GM12878 (cell line): Measurements from ENCODE around the gene SKIDA1. TPM values are rescaled to one million over a fixed set of nuclear protein-coding genes. Genes with fewer than 3 reads are reported as not detected.
"Not testable (repeated sequence)": the region's sequence is repeated elsewhere in the genome, so short reads cannot be mapped to it uniquely, and the experiment has no call there.

Source experiments
- ATAC-seq: fragments of 200-7000 bp; cut with Tn5 transposase; 3 replicates; pipeline ENCODE4 v1.9.1; 2020; ENCODE audit warnings: mild to moderate bottlenecking, moderate library complexity
- BruUV-seq: library from RNA; stranded (reverse); fragments of 400-500 nt; replicated peaks from 2 replicates; lab custom pipeline; 2021; lab: Mats Ljungman, UMichigan
- CTCF ChIA-PET: fragments of 300-600 bp; sonication (Branson Sonifier 250); formaldehyde crosslinking; extraction: SDS; loops from one replicate; lab custom pipeline; 2021; ENCODE audit warnings: inconsistent platforms; lab: Yijun Ruan, JAX
- POLR2A ChIA-PET: fragments of 350-600 bp; formaldehyde crosslinking; extraction: SDS; loops from one replicate; lab custom pipeline; 2021; ENCODE audit warnings: inconsistent platforms; lab: Charles Lee
- RAD21 ChIA-PET: fragments of 300-600 bp; sonication (Branson Sonifier 250); formaldehyde crosslinking; loops from one replicate; lab custom pipeline; 2023; ENCODE audit warnings: antibody characterized with exemption; ENCODE audit not compliant: unreplicated experiment; lab: Charles Lee
- SMC1A ChIA-PET: fragments of 300-600 bp; sonication (Branson Sonifier 250); formaldehyde crosslinking; loops from one replicate; lab custom pipeline; 2023; ENCODE audit not compliant: unreplicated experiment, uncharacterized antibody; lab: Charles Lee
- DNase-seq: peaks from one replicate; pipeline ENCODE4 v3.0.0-alpha.2; 2011; ENCODE audit warnings: low read depth, low spot score
- FAIRE-seq: peaks from 3 replicates; lab custom pipeline; 2011; peaks lifted over from hg19 to GRCh38; lab: Jason Lieb, UNC
- H2AFZ ChIP-seq: 2 replicates; pipeline ENCODE4 v1.6.0; 2011; ENCODE audit warnings: low read depth, low read length, control low read depth; ENCODE audit not compliant: control insufficient read depth
- H3K27ac ChIP-seq: 2 replicates; pipeline ENCODE4 v1.5.1; 2011; ENCODE audit warnings: control low read depth; ENCODE audit not compliant: control insufficient read depth, insufficient read depth
- H3K27me3 ChIP-seq, 2 experiments: replicated peaks in 1 of 2; 2 replicates each; pipeline versions ENCODE4 v1.6.0 to v1.6.1; 2011; ENCODE audit warnings: low read length in 1 of 2; ENCODE audit not compliant: control insufficient read depth in 2 of 2, insufficient read depth in 2 of 2
- H3K36me3 ChIP-seq, 2 experiments: 2 replicates each; pipeline ENCODE4 v1.5.1; 2011; ENCODE audit warnings: low read length in 1 of 2; ENCODE audit not compliant: control insufficient read depth in 2 of 2, insufficient read depth in 2 of 2
- H3K4me1 ChIP-seq: 2 replicates; pipeline ENCODE4 v1.6.1; 2011; ENCODE audit warnings: mild to moderate bottlenecking, low read length, moderate library complexity, mixed read lengths; ENCODE audit not compliant: control insufficient read depth, insufficient read depth
- H3K4me2 ChIP-seq: 2 replicates; pipeline ENCODE4 v1.6.0; 2011; ENCODE audit warnings: control low read depth; ENCODE audit not compliant: control insufficient read depth, insufficient read depth
- H3K4me3 ChIP-seq: fragments of 200-600 bp; sonication (generic); 2 replicates; pipeline ENCODE4 v1.5.1; 2016
- H3K79me2 ChIP-seq: 2 replicates; pipeline ENCODE4 v1.6.0; 2011; ENCODE audit warnings: low read length; ENCODE audit not compliant: control insufficient read depth, insufficient read depth
- H3K9ac ChIP-seq: 2 replicates; pipeline ENCODE4 v1.8.0; 2011; ENCODE audit warnings: low read length, control low read depth, mixed read lengths; ENCODE audit not compliant: control insufficient read depth, insufficient read depth
- H3K9me3 ChIP-seq: replicated peaks from 3 replicates; pipeline ENCODE4 v1.5.1; 2011; ENCODE audit warnings: mild to moderate bottlenecking, low read length; ENCODE audit not compliant: control insufficient read depth, insufficient read depth
- H4K20me1 ChIP-seq: 2 replicates; pipeline ENCODE4 v1.6.0; 2011; ENCODE audit not compliant: control insufficient read depth, insufficient read depth
- BCL11A ChIP-seq: IDR thresholded peaks from 2 replicates; pipeline ENCODE4 v1.6.1; 2011; ENCODE audit warnings: low read depth, low read length
- FOS ChIP-seq: IDR thresholded peaks from 3 replicates; pipeline ENCODE4 v1.6.1; 2011; ENCODE audit warnings: borderline replicate concordance; ENCODE audit not compliant: insufficient read length; ENCODE audit errors: extremely low read depth
- HDAC2 ChIP-seq: fragments of 200-600 bp; sonication (generic); IDR thresholded peaks from 2 replicates; pipeline ENCODE4 v1.6.1; 2017
- IRF4 ChIP-seq: IDR thresholded peaks from 2 replicates; pipeline ENCODE4 v1.6.1; 2011; ENCODE audit warnings: low read depth, low read length
- MEF2A ChIP-seq: IDR thresholded peaks from 2 replicates; pipeline ENCODE4 v1.6.1; 2011; ENCODE audit warnings: low read depth, mild to moderate bottlenecking, low read length, moderate library complexity; ENCODE audit not compliant: insufficient read depth
- NFXL1 ChIP-seq: fragments of 450-650 bp; IDR thresholded peaks from 2 replicates; pipeline ENCODE4 v1.6.1; 2017; ENCODE audit warnings: antibody characterized with exemption, mild to moderate bottlenecking, borderline replicate concordance
- NFYB ChIP-seq: IDR thresholded peaks from 2 replicates; pipeline ENCODE4 v1.6.1; 2011; ENCODE audit warnings: low read depth, mild to moderate bottlenecking, low read length, improper control_type of control experiment, moderate library complexity; ENCODE audit not compliant: insufficient read depth
- RAD21 ChIP-seq: IDR thresholded peaks from 2 replicates; pipeline ENCODE4 v1.6.1; 2011; ENCODE audit warnings: mild to moderate bottlenecking, low read depth, low read length, moderate library complexity; ENCODE audit not compliant: insufficient read depth
- SUPT20H ChIP-seq: IDR thresholded peaks from 2 replicates; pipeline ENCODE4 v1.6.1; 2011; ENCODE audit warnings: low read depth, mild to moderate bottlenecking, low read length, moderate library complexity, borderline replicate concordance; ENCODE audit not compliant: control insufficient read depth
- WGBS: methylation state at CpG from one replicate; pipeline ENCODE4 v1.1.6; 2016; ENCODE audit warnings: low lambda C conversion rate; ENCODE audit not compliant: insufficient replicate concordance, insufficient coverage; ENCODE audit errors: missing lambda C conversion rate; 5-methylcytosine and 5-hydroxymethylcytosine counted together
- in situ Hi-C: fragments of 300-500 bp; cut with MboI; formaldehyde crosslinking; loops from 9 replicates; pipeline ENCODE4 v1.14.3; 2018; ENCODE audit warnings: mixed read lengths
- intact Hi-C: fragments of 100-400 bp; cut with micrococcal nuclease; formaldehyde crosslinking; loops from one replicate; pipeline ENCODE4 v1.14.2; 2022; ENCODE audit not compliant: unreplicated experiment
- polyA plus RNA-seq, 11 experiments: library from polyadenylated mRNA; depleted of rRNA in 4 of 11; unstranded in 6 of 11; stranded (reverse) in 5 of 11; fragments of >200 nt; fragmentation: Nextera tagmentation in 4 of 11; fragmentation: Illumina TruSeq in 1 of 11; extraction: Ambion mirVana in 4 of 11; extraction: Trizol in 1 of 11; gene quantifications; 1 replicate in 1 of 11; 2 replicates in 10 of 11; pipeline versions ENCODE4 v1.2.1 to v1.2.3, GENCODE V29; 2011 to 2016; ENCODE audit warnings: inconsistent platforms in 2 of 11, missing spikeins in 2 of 11, low read depth in 1 of 11
- total RNA-seq, 4 experiments: library from RNA; depleted of rRNA in 3 of 4; stranded (reverse); fragments of >200 nt in 3 of 4; fragmentation: Illumina TruSeq in 1 of 4; extraction: Trizol in 1 of 4; gene quantifications; 2 replicates each; pipeline versions ENCODE4 v1.2.1 to v1.2.3, GENCODE V29; 2013 to 2021
- TF ChIP-seq, protein P1 (sequence below): fragments of 450-650 bp; IDR thresholded peaks from 2 replicates; pipeline ENCODE4 v1.6.1; 2016; ENCODE audit warnings: mild to moderate bottlenecking, moderate library complexity, borderline replicate concordance
- TF ChIP-seq, protein P2 (sequence below): IDR thresholded peaks from 2 replicates; pipeline ENCODE4 v1.6.1; 2011; ENCODE audit warnings: borderline replicate concordance, low read depth, mild to moderate bottlenecking, moderate library complexity, low read length; ENCODE audit not compliant: insufficient read depth, poor library complexity, severe bottlenecking

SKIDA1 gene
- total and polyA plus RNA-seq, 10 of the 15 experiments (the other 5 are each of a cell fraction or from before 2014, with no cell fraction given) = 0.05 to 0.90 (median 0.28) TPM

DNA sequence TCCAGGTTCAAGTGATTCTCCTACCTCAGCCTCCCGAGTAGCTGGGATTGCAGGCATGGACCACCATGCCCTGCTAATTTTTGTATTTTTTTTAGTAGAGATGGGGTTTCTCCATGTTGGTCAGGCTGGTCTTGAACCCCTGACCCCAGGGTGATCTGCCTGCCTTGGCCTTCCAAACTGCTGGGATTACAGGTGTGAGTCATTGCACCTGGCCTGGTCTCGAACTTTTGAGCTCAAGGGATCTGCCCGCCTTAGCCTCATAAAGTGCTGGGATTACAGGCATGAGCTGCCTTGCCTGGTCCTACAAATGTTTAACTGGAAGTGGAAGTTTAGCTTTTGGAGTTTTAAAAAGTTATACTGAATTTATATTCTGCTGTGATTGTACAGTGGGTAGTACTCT lies 11.4 kb upstream of the SKIDA1 start:
- DNase-seq (no peak), ATAC-seq (no peak), FAIRE-seq (no peak)
- no peaks in the 10 kb centered on the region for H4K20me1 ChIP-seq
- H3K79me2 ChIP-seq = peaks cover 26% of the 10 kb centered on the region
- no peak overlapping the region for H3K27ac ChIP-seq
- no peak overlapping the region for H2AFZ ChIP-seq
- ChIA-PET RAD21 (no interaction called here), POLR2A (interaction anchor here (1.6 kb wide), 1 partner anchor 12 kb away, joined by 3 read pairs; no protein-coding TSS in a partner anchor), CTCF (interaction anchor here (0.9 to 1.2 kb wide), 3 partner anchors 13 to 258 kb away, joined by 3 to 7 read pairs (median 4); no protein-coding TSS in a partner anchor), SMC1A (interaction anchor here (0.6 to 1.4 kb wide), 7 partner anchors 9 to 1102 kb away, joined by 3 to 5 read pairs (median 4); no protein-coding TSS in a partner anchor)
- H3K4me2 ChIP-seq = no peak overlapping the region; the same call in 1 of the 2 replicates
- H3K4me3 ChIP-seq = no peak overlapping the region
- in situ Hi-C loops = no loop called here
- TF ChIP-seq SUPT20H (no peak), RAD21 (no peak), FOS (no peak), BCL11A (no peak), IRF4 (no peak), NFXL1 (no peak), MEF2A (no peak), HDAC2 (no peak), NFYB (no peak)
- TF ChIP-seq, protein P1, sequence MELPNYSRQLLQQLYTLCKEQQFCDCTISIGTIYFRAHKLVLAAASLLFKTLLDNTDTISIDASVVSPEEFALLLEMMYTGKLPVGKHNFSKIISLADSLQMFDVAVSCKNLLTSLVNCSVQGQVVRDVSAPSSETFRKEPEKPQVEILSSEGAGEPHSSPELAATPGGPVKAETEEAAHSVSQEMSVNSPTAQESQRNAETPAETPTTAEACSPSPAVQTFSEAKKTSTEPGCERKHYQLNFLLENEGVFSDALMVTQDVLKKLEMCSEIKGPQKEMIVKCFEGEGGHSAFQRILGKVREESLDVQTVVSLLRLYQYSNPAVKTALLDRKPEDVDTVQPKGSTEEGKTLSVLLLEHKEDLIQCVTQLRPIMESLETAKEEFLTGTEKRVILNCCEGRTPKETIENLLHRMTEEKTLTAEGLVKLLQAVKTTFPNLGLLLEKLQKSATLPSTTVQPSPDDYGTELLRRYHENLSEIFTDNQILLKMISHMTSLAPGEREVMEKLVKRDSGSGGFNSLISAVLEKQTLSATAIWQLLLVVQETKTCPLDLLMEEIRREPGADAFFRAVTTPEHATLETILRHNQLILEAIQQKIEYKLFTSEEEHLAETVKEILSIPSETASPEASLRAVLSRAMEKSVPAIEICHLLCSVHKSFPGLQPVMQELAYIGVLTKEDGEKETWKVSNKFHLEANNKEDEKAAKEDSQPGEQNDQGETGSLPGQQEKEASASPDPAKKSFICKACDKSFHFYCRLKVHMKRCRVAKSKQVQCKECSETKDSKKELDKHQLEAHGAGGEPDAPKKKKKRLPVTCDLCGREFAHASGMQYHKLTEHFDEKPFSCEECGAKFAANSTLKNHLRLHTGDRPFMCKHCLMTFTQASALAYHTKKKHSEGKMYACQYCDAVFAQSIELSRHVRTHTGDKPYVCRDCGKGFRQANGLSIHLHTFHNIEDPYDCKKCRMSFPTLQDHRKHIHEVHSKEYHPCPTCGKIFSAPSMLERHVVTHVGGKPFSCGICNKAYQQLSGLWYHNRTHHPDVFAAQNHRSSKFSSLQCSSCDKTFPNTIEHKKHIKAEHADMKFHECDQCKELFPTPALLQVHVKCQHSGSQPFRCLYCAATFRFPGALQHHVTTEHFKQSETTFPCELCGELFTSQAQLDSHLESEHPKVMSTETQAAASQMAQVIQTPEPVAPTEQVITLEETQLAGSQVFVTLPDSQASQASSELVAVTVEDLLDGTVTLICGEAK = no peak
- TF ChIP-seq, protein P2, sequence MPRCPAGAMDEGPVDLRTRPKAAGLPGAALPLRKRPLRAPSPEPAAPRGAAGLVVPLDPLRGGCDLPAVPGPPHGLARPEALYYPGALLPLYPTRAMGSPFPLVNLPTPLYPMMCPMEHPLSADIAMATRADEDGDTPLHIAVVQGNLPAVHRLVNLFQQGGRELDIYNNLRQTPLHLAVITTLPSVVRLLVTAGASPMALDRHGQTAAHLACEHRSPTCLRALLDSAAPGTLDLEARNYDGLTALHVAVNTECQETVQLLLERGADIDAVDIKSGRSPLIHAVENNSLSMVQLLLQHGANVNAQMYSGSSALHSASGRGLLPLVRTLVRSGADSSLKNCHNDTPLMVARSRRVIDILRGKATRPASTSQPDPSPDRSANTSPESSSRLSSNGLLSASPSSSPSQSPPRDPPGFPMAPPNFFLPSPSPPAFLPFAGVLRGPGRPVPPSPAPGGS = no peak
- no peaks in the 10 kb centered on the region for H3K9me3 ChIP-seq
- 94% methylated on average over 3 of the region's 3 CpGs for WGBS
- H3K36me3 ChIP-seq = peaks cover 2 to 9% of the 10 kb centered on the region in 2 experiments; a peak in 3 of 4 replicates
- no peaks in the 10 kb centered on the region; the same call in 1 of the 2 replicates for H3K4me1 ChIP-seq
- H3K27me3 ChIP-seq = no peaks in the 10 kb centered on the region
- H3K9ac ChIP-seq = no peak overlapping the region
- BruUV-seq = no TSS peak
- intact Hi-C loops = no loop called here

DNA sequence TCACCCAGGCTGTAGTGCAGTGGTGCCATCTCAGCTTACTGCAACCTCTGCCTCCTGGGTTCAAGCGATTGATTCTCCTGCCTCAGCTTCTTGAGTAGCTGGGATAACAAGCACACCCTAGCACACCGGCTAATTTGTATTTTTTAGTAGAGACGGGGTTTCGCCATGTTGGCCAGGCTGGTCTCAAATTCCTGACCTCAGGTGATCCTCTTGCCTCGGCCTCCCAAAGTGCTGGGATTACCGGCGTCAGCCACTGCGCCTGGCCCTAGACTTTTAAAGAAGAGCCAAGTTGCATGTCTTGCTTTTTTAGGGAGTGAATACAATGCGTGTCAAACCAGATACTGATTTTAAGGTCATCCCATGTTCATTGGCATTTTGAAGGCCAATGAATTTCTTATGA lies 10.5 kb upstream of the SKIDA1 start:
- in situ Hi-C loops, H3K9me3 ChIP-seq, intact Hi-C loops, SMC1A ChIA-PET, ATAC-seq, H3K4me1 ChIP-seq, H3K27me3 ChIP-seq, FAIRE-seq, H2AFZ ChIP-seq, H3K9ac ChIP-seq, H4K20me1 ChIP-seq, BruUV-seq, H3K36me3 ChIP-seq, DNase-seq, H3K27ac ChIP-seq: not testable (repeated sequence)
- WGBS = 98% methylated on average over 9 of the region's 9 CpGs
- CTCF ChIA-PET = interaction anchor here (1.2 kb wide), 1 partner anchor 26 kb away, joined by 4 read pairs; no protein-coding TSS in a partner anchor
- Histone ChIP-seq H3K4me2 (peak overlapping the region; percentile 80), H3K4me3 (peak overlapping the region; percentile 88; the same call in 1 of the 2 replicates), H3K79me2 (peaks cover 26% of the 10 kb centered on the region)
- RAD21 ChIA-PET = interaction anchor here (0.5 kb wide), 1 partner anchor 417 kb away, joined by 4 read pairs; no protein-coding TSS in a partner anchor
- POLR2A ChIA-PET = interaction anchor here (0.8 to 1.6 kb wide), 2 partner anchors 9 to 13 kb away, joined by 3 to 4 read pairs; no protein-coding TSS in a partner anchor
